DOHH2 (cell line): ENCODE data around the gene MEGF11.

Experiments
- EZH2phosphoT487 ChIP-seq: fragments of 200-600 bp; sonication (generic); IDR thresholded peaks from 2 replicates; pipeline ENCODE4 v1.6.1; 2017; ENCODE audit warnings: borderline replicate concordance, mild to moderate bottlenecking, antibody characterized with exemption, low read length, moderate library complexity, mixed read lengths
- TF ChIP-seq, protein P1 (sequence below): fragments of 200-600 bp; sonication (generic); IDR thresholded peaks from one replicate; pipeline ENCODE4 v1.5.1; 2014; ENCODE audit warnings: antibody characterized with exemption, mild to moderate bottlenecking, low read depth, low read length; ENCODE audit not compliant: poor library complexity, severe bottlenecking

DNA sequence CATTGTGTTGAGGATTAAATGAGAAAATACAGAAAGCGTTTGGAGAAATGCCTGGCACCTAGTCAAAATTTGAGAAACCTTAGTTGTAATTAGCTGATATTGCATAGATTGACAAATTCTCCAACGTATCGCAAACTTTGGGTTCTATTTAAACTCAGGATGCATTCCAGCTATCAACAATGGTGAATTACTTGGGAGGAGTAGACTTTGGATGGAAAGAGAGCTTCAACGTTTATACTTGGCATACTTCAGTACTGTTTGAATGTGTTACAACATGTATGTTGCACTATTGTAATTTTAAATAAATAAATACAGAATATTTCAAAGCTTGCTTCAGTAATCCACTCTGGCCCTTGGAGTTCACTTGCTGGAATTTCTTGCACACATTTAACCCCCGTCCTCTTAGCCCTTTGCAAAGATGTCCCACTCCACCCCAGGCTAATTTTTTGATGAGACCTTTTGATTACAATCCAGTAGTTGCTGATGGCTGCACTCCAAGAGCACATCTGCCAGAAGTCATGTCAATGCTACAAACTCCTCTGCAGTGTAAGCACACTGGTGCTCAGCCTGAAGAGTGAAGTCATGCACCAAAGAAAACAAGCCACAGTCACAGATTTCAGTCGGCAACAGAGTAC is 35.1 kb upstream of the MEGF11 start:
- TF ChIP-seq, protein P1, sequence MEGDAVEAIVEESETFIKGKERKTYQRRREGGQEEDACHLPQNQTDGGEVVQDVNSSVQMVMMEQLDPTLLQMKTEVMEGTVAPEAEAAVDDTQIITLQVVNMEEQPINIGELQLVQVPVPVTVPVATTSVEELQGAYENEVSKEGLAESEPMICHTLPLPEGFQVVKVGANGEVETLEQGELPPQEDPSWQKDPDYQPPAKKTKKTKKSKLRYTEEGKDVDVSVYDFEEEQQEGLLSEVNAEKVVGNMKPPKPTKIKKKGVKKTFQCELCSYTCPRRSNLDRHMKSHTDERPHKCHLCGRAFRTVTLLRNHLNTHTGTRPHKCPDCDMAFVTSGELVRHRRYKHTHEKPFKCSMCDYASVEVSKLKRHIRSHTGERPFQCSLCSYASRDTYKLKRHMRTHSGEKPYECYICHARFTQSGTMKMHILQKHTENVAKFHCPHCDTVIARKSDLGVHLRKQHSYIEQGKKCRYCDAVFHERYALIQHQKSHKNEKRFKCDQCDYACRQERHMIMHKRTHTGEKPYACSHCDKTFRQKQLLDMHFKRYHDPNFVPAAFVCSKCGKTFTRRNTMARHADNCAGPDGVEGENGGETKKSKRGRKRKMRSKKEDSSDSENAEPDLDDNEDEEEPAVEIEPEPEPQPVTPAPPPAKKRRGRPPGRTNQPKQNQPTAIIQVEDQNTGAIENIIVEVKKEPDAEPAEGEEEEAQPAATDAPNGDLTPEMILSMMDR = no peak
- TF ChIP-seq EZH2phosphoT487 = no peak
